GM21529 (cell line): ENCODE results near the gene NPHP4.

Experiments
- ATAC-seq: cut with Tn5 transposase; IDR thresholded peaks from one replicate; pipeline ENCODE4 v1.9.1; 2021; ENCODE audit not compliant: unreplicated experiment

NPHP4 gene

DNA sequence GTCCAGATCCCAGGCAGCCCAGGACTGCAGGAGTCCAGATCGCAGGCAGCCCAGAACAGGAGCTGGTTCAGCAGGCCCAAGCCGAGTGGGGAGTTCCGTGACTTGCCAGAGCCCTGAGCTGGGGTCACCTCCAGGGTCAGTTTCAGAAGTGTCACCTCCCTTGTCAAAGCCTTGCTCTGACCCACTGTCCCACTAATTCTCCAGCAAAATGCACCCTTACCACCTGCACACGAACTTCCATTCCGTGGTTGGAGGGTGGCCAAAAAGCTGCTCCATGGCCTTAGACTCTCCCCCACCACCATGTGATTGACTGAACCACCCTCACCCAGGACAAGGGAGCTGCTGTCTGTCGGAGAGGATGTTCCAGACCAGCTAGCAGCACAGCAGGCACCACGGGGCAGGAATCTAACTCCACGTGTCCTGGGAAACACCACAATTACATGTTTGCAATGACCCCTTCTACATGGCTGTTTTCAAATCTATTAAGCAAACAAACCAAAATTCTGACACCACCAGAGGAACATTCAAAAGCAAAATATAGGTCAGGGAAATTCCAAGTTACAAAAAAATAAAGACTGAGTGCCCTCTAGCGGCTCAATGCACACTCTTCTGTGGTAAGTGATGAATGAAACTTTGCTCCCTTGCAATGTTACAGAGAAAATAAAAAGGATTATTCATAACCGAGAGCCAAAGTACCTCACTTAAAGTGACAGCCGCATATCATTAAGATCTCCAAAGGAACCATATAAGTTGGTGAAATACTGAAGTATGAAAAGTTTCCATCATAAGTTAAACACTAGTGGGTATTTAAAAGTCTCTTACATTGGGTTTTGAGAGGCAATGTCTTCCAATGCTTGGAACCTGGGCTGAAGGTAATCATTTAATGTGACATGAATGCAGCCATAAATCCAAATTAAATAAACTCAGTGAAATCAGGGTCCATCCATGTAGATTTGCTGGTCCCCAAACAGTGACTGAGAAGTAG is 76.3 kb downstream of the NPHP4 start:
- no peak for ATAC-seq

DNA sequence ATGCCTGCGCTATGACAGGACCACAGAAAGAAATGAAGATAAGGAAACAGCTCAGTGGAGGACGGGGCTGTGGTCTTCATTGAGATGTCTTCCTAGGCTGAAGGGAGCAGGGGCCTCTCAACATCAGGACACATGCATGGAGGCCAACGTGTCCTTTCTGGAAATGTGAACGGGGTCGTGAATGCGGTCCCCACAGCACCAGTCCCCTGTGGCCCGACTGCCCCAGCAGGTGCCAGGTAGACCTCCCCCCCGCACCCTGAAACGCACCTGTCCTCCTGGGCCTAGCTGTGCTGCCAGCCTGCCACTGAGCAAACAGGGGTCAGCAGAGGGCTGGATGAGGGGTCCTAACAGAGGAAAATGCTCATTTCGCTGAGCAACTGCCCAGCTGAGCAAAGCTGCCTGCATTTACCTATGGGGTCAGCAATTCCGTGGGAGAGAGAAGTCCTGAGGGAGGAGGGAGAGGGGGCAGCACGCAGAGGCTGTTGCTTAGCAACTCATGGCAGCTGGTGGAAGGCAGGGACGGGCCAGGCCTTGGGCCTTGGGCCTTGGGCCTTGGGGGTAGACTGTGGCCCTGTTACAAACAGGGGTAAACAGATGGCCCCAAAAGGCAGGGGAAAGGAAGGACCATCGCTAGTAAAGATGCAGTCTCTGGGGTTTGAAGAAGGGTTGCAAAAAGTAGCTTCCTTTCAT is 77.4 kb downstream of the NPHP4 start:
- no peak for ATAC-seq

DNA sequence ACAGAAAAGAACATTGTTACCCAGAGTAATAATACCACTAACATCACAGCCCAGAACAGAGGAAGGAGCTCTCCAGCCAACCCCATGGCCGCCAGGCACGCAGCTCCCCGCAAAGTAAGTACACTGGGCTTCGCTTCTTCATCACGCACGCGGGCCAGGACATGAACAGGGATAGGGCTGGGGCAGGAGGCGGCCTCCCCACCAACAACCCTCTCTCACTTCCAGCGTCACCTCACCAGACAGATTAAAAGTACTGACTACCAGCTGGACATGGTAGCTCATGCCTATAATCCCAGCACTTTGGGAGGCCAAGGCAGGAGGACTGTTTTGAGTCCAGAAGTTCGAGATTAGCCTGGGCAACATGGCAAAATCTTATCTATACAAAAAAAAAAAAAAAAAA is 78.3 kb downstream of the NPHP4 start:
- no peak for ATAC-seq

DNA sequence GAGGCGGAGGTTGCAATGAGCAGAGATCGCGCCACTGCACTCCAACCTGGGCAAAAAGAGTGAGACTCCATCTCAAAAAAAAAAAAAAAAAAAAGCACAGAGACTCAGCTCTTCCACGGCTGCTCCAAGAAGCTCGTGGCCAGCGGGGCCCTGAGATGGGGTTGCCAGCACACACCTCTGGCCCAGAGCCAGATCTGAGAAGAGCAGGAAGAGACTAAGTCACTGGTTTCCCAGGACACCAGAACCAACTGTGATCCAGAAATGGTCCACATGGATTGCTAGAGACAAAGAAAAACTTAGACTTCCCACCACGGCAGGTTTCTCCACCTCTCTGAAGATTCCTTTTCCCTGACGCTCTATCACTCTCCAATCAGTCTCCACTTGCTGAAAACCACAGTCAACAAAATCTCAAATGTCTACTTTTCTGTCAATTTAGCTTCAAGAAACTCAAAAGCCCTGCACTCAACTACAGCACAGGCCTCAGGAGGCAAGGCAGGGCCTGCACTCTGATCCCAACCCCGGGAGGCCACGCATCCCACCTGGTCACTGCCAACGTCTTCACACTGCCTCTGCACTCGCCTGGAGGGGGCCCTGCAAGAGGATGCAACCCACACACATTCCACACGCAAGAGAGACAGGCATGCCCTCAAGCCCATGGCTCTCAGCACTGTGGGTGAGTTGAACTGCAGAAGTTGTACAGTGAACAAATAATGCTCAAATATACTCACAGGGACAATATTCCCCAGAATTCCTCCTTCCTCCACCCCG is 79.0 kb downstream of the NPHP4 start:
- ATAC-seq = no peak

DNA sequence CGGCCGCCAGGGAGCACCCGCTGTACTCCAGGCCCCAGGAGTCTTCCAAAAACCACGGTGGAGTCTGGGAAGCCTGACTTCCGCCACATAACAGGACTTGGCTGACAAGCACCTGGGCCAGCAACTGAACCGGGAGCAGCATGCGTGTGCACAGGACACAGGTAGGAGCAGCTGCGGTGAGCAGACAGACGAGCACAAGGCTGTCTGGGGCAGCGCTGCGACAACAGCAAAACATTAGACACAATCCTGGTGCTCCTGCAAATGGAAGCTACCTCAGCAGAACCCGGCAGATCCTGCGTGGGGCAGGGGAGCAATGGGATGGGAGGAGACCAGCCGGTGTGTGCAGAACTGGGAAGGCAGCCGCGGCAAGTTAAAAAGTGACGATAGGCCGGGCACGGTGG is 80.4 kb downstream of the NPHP4 start:
- ATAC-seq = no peak

DNA sequence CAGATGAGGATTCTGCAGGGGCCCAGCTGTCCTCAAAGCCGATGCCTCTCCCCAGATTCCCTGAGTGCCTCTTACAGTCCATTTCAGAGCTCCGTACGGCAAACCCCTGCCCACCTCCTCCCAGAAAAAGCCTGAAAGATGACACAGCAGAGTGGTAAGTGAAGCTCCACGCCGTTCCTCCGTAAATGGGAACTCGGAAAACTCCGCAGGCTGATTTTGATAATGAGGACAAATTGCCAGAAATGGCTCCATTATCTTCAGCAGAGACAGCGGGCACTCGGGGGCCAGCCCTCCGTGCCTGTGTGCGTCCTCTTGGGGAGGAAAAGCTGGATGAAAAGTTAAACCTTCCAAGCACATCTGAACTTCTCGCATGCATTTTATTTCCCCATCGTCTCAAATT is 81.1 kb downstream of the NPHP4 start:
- no peak for ATAC-seq

DNA sequence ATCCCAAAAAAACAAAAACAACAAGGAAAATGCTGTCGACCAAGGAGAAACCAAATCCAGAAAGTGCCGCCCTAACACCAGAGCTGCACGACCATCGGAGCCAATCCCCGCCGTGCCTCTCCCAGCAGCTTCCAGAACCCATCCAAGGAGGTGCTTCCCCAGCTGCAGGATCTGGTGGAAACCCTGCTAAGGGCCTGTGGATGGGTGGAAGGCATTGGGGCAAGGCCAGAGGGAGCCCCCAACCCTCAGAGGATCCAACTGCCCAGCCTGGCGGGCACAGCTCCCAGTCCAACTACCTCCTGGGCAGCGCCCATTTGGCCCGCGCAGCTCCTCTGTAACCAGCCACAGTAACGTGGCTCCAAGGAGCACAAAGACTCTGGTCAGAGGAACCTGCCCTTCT is 81.6 kb downstream of the NPHP4 start:
- ATAC-seq = no peak

DNA sequence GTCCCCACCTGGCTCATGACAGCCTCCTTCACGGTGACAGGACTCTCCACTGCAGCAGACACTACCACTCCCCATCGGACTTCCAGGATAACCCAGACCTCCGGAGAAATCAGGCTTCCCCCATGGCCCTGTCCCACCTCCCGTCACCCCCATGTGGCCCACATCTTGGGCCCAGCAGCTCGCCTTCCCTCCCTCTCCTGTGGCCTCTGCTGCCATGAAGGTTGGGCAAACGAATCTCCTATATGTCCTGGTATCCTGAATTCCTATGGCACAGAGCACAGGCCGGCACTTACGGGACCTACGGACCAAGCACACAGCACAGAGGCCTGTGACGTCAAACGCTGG is 82.0 kb downstream of the NPHP4 start:
- ATAC-seq = no peak

DNA sequence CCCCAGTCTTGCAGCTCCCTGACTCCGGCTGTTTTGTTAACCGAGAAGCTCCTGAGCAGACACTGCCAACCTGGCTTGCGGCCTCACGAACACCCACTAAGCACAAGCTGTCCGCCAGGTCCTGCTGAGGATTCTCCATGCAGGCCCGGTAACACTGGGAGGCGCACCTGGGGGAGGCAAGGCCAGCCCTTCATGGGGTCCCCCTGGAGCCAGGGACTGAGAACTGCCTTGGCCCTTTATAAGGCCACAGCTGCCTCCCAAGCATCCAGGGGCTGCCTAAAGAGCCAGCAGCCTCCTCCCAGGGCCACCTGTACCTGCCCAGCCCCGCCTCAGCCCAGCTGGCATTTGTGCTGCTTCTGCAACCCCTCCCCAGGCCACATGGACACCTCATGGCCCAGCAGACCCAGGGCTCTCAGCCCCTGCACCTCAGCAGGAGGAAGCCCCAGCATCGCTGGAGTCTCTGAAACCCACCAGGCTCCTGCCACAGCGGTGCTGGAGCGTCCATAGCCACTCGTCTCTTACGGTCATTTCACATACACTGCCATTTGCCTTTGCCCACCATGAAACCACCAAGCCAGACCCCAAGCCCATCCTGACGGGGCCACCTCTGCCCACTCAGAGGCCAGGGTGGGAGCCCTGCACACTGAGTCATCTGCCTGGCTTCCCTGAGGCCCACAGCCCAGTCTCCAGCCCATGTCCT is 82.5 kb downstream of the NPHP4 start:
- ATAC-seq = no peak

DNA sequence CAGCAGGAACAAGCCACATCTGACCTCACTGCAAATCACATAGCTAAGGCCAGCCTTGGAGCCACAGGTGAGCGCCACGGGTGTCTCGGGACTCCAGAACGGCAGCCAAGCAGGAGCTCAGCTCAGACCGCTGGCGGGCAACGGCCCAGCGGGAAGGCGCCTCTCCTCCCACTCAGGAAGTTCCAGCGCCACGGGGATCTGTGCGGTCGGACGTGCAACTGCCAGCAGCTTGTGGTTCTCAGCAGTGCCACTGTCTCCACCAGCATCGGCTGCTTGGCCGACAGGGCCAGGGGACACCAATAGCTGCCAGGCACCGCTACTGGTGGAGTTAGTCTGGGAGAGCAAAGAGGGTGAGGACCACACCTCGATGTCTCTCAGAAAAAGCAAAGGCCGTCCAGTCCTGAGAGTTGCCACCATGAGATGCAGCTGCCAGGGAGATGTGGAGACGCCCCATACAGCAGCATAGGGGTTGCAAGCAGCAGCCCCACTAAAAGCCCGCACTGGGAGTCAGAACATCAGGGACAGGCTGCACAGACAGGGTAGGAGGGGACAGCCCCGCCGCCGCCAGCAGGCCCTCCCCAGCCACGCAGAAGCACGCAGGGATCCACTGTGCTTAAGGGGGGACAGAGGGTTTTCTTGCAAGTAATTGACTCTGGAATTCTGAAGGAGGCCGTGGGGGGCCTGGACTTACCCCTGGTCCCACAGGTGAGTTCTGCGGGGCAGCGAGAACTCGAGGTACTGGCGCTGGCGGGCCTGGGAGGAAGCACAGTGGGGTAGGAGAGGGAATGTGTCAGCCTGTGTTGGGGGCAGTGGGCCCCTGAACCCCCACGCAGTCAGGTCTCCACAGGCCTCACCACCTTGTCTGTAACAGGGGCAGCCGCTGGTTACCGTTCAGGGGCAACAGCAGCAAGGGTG is 83.5 kb downstream of the NPHP4 start:
- ATAC-seq = no peak

DNA sequence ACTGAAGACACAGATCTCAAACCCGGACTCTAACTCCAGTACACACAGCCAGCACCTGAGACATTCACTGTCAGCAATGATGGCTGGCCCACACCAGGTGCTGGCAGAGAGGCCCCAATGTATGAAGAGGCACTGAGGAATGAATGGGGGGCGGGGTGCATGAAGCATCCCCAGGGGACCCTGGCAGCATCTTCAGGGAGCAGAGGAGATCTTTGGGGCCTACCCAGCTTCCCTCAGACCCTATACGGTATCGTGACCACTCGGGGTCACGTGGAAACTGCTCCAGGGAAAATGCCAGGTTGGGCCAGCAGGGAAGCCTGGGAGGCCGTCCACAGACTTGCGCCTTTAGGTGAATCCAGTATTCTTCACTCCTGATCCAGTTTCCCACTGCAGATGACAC is 84.3 kb downstream of the NPHP4 start:
- ATAC-seq = no peak

DNA sequence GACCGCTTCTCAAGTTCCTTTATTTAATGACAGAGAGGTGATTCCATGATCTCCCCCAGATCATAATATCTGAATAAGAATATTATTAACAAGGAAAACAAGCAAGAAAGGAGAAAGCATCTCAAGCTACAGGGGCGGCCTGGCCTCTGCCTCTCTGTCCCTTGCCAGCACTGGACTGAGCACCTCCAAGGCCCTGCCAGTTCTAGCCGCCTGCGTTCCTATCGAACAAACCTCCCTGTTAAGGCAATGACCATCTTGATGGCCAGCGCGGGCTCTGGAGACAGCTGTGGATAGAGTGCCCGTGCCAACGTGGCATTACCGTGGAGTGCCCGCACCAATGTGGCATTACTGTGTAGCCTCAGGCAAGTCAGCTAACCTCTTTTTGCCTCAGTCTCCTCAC is 84.8 kb downstream of the NPHP4 start:
- ATAC-seq = no peak

DNA sequence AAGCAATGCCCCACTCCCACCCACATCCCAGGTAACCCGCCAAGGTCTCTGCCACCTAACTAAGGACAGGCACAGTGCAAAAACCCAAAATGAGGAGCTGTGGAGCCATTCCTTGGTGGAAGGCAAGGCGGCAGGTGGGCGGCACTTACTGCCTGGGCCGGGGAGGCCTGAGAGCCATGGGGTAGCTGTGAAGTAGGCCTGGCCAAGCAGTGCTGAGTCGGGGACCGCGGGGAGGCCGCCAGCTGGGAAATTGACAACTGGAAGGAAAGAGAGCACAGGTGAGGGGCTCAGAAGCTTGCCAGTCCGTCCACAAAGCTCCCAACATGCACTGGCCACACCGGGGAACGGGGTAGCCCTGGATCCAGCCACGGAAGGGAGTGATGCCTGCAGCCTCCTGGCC is 85.3 kb downstream of the NPHP4 start:
- no peak for ATAC-seq

DNA sequence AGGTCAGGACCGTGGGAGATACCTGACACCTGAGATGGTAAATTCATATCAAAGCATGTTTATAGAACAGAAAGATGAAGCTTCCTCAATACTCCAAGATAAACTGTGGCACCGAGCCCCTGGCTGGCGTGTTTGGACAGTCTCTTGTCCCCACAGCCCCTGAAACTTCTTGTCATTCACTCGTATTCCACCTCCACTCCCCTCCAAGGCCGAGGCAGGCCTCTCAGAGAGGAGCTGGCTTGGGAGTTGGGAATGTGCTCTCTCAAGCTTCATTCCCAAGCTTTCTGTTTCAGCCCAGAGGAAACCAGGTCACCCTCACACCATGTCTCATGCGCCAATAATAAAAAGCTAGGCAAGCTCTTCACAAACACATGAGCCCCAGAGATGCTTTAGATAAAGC is 86.1 kb downstream of the NPHP4 start:
- no peak for ATAC-seq

DNA sequence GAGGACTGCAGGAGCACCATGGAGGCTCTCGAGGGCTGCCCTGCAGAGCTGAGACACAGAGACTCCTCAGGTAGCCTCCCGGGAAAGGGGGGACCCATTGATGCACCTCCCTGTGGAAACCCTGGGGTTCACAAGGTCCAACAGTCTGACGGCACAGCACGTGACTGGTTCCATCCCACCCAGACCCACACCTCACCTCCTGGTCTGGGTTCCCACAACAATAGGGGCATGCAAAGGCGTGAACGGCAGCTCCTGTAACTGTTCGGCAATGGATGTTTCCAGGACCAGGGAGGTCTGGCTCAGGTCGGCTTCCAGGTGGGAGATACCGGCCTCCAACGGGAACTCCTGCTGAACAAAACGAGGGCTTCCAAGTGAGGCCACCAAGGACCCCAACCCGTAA is 86.8 kb downstream of the NPHP4 start:
- no peak for ATAC-seq

DNA sequence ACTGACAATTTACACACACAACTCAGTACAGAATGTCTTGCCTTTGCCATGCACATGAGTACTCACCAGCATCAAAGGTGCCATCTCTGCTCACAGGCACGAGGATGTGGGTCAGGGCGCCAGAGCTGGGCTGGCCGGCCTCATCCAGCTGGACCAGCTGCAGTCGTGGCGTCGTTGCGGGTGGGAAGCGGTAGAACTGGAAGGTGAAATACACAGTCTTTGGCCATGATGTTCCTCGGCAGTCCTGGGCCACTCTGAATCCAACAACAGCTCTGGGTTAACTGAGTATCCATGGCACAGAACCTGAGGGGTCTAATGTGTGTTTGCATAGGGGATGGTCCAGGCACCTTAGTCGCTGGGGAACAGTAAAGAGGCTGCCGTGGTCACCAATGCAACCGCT is 87.7 kb downstream of the NPHP4 start:
- no peak for ATAC-seq

DNA sequence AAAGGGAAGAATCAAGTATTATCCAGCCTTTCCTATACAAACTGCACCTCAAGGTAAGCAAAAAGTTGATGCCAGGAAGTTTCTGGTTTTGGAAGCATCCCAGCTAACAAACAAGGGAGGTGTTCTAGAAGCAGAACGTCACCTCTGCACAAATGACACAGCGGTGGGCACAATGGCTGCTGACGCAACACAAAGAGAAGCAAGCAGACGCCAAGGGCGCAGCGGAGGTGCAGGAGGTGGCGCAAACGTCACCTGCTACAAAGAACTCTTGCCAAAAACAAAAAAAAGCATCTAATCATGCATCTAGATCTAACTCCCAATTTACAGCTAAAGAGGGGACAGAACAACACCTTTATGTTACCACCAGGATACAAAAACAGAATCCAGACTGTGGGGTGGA is 88.5 kb downstream of the NPHP4 start:
- no peak for ATAC-seq

DNA sequence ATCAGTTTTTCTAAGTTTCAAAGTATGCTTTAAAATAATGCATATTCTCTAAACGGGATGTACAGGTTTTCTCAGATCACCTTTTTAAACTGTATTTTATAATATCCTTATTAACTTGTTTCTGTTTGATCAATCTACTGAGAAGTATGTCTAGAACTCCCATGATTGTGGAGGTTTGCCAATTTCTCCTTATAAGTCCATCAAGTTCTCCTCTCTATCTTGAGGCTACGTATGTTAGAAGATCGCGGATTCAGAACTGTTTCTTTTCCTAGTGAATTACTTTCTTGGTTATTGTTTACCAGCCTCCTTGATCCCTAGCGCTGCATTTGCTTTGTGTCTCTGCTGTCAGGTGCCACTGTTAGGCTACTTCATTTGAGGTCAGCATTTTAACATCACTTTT is 89.2 kb downstream of the NPHP4 start:
- no peak for ATAC-seq

DNA sequence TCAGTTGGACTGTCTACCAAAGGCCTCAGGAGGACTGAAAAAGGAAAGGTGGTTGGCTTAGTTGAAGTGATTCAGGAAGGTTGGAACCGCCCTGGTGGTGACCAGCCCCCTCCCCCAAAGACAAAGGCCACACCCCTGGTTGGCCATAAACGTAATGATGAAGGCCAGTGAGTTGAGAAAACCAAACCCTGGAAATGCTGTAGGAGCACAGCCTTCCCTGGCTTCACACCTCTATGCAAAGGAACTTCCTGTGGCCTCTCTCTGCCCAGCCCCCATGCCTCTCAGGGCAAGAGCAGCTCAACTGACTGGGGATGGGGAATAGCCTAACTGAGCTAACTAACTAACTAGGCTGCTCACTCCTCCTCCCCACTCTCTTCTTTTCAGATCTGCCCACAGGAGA is 90.4 kb downstream of the NPHP4 start:
- no peak for ATAC-seq

DNA sequence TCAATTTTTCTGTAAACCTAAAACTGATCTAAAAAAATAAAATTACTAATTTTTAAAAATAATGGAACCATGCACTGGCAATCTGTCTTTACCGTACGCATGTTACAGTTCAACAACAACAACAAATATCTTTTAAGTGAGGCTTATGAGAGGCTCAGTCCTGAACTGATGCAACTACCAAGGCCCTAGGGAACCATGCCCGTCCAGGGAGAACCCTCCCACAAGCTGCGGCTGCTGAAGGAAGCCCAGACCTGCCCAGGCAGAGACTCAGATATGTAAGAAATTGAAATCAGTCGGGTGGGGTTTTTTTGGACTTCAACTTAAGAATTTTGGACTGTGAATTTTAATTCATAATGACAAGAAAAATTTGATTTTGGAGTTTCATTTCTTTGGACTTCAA is 91.1 kb downstream of the NPHP4 start:
- no peak for ATAC-seq
